Uterus (tissue), 2 donors: ENCODE results near the gene ZNF350.

Experiments used
- CTCF ChIP-seq, 4 experiments: fragments of 200-600 bp in 2 of 4; fragments of 450-650 bp in 2 of 4; sonication (generic) in 2 of 4; IDR thresholded peaks; one replicate each; pipeline ENCODE4 v1.5.1; 2016 to 2019; ENCODE audit warnings: antibody characterized with exemption in 4 of 4, mild to moderate bottlenecking in 2 of 4, moderate library complexity in 1 of 4
- POLR2A ChIP-seq, 2 donors: fragments of 450-650 bp; IDR thresholded peaks; one replicate each; pipeline ENCODE4 v1.6.1; 2016; ENCODE audit warnings: antibody characterized with exemption in 2 of 2, mild to moderate bottlenecking in 1 of 2, moderate library complexity in 1 of 2

- no peak for TF ChIP-seq CTCF (IDR thresholded peaks at IDR 0.05)
- no peak for TF ChIP-seq POLR2A (IDR thresholded peaks at IDR 0.05)
Observed at GRCh38 chr19:51938936-51939335, 47.7 kb downstream of the ZNF350 start.
